Stimulated activated CD8-positive, alpha-beta memory T cell treated with anti-CD3 and anti-CD28 coated beads, Interleukin-4, amount 100 ng/mL, for 4 hours (primary cell): Measurements from ENCODE around the gene TGIF2.
A peak's percentile ranks its signal among the peaks of the same experiment; 100 is the strongest.
"Not testable (repeated sequence)": the region's sequence is repeated elsewhere in the genome, so short reads cannot be mapped to it uniquely, and the experiment has no call there.

Experiments
- DNase-seq, 2 donors: peaks; one replicate each; pipeline ENCODE4 v3.0.0-alpha.2; 2020; ENCODE audit warnings: low read depth in 2 of 2, low spot score in 1 of 2

Gene TGIF2

DNA sequence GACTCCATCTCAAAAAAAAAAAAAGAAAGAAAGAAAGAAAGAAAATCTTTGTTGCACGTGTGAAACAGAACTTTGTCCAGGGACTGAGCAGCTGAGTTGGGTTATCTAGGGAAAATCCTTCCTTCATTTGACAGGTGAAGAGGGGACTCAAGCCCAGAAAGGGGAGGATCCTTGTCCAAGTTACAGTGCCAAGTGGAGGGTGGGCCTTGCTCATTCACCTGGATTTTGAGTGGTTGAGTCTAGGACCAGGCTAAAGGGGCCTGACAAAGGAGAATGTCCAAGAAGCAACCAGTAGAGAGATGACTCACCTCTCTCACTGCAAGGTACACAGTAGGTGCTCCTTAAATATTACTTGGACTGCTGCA, 2.7 kb downstream of the TGIF2 start:
- no peak for DNase-seq

GRCh38 chr20:36578356-36579041, 5.1 kb downstream of the TGIF2 start:
- DNase-seq, result no peak

DNA sequence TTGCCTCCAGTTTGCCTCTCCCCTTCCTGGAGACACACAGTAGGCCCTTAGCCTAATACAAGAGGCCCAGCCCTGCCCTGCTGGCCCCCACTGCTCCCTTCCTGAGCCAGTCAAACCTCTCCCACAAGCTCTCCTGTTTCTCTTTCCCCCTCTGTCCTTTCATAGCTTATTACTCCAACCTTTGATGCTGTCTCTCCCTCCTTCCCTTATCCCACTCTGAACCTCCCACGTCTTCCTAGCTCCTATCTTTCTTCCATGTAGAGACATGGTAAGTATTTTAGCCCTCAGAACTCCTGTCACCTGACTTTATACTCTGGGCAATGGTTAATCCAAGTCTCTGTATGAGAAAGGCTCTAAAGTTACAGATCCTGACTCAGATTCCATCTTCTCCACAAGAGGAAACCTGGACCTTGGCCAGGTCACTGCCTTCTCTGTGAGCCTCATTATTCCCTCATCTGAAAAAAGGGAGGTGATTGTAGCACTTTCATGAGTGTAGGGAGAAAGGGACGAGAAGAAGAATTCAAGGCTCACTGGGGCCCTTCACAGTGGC, 6.7 kb downstream of the TGIF2 start:
- no peak for DNase-seq

DNA sequence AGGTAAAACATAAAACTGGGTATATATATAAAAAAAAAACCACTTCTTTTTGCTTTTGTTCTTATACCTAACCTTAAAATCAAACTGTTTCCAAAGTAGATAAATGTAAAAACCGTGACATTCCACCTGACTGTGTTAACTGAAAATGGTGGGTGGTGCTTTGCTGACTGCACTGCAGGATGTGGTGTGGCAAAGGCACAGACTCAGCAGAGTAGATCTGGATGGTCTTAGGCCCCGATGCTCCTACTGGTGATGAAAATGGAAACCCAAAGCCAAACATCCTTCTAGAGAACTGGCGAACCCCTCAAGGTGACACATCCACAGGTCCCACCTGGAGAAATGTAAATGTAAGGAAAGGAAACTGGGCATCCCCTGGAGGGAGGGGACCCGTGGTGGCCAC, 8.9 kb downstream of the TGIF2 start:
- no peak for DNase-seq

- DNase-seq, result no peak
Measured at GRCh38 chr20:36582821-36583220, 9.4 kb downstream of the TGIF2 start.

DNA sequence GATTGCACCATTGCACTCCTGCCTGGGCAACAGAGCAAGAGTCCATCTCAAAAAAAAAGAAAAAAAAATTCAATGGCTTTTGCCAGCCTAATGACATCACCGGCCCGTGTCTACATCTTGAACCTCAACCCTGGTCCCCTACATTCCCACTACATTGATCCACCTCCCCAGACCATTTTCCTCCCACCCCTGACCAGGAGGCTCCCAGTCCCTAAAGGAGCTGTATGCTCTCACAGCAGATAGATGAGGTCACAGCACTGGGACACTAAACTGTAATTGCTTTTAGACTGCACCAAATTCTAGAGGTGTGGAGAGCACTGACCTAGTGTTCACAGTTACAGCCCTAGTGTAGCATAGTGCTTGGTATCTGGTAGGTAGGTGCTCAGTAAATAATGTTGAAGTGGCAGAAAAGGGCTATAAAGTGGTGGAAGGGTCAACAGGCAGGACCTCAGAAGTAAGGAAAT, 10.7 kb downstream of the TGIF2 start:
- DNase-seq, result no peak

- DNase-seq, result no peak
Measured at GRCh38 chr20:36585410-36586125, 12.2 kb downstream of the TGIF2 start.

- DNase-seq, result no peak
Measured at GRCh38 chr20:36587388-36588070, 14.1 kb downstream of the TGIF2 start.

DNA sequence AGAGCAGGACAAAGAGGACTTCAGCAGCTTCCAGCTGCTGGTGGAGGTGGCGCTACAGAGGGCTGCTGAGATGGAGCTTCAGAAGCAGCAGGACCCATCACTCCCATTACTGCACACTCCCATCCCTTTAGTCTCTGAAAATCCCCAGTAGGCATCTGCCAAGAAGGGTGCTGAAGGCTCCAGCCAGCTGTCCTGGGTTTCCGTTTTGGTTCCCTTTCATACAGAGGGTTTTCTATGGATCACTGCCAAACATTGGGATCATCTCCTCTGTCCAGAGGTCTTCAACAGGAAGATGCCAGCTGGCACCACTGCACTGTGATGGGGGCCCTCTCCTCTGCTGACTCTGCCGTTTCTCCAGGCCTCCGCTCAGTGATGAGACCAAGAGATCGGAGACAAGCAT, 17.9 kb downstream of the TGIF2 start:
- no peak for DNase-seq

DNA sequence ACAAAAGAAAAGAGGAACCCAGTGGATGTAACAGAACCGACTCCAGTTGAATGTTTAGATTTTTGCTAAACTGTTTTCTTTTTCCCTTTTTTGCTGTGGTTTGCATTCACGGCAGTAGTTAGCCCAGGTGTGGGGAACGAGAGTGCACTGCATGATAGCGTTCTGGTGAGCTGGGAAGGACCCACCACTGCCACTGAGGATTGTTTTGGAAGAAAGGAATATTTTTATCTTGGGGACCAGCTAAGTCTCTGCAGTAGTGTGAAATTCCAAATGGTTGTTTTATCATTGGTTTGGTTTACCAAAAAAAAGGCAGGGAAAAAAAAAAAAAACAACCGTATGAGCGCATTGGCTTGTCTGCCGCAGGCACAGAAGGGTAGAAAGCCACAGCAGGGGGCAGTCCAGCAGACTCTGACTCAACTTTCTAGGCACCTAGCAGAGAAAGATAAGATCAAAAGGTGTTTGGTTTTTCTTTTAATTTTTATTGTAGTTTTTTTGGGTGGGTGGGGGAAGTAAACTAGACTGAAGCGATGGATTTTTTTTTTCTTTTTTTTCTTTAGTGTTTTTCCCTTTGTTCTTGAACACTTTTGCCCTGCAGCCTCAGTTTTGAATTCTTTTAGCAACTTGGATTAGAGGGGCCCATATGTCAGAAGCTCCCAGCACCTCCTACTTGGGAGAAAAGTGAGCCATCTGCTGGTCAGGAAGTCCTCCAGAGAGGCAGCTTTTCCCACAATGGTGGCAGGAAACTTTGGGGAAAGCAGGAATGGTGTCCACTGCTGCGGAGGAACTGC, 18.7 kb downstream of the TGIF2 start:
- DNase-seq, result no peak

GRCh38 chr20:36593347-36593929, 20.0 kb downstream of the TGIF2 start:
- no peak for DNase-seq

DNA sequence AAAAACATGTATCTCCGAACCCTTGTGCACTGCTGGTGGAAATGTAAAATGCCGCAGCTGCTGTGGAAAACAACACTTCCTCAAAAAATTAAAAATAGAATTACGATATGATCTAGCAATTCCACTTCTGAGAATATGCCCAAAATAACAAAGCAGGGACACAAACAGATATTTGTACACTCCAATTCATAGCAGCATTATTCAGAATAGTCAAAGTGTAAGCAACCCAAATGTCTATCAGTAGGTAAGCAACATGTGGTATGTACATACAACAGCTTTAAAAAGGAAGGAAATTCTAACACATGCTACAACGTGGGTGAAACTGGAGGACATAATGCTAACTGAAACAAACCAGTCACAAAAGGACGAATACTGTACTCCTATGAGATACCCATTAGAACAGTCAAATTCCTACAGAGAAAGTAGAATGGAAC, 26.5 kb downstream of the TGIF2 start:
- no peak for DNase-seq

DNA sequence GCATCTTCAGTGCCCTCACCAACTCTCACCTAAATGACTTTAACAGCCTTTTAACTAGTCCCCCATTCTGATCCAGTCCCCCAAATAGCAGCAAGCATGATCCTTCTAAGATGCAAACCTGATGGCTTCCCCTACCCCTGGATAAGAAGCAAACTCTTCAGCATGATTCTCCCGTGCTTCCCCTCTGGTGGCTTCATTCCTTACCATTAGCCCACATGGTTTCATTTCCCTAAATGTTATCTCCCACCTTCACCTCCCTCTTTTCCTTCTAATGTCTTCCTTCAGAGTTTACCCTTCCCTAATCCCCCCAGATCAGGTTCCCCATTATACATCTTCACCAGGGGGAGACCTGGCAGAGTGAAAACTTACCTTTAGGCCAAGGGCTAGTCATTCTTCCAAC, 28.1 kb downstream of the TGIF2 start:
- no peak for DNase-seq

- peak in 1 of 2 donors; percentile 13 for DNase-seq
Measured at GRCh38 chr20:36604952-36605398, 31.6 kb downstream of the TGIF2 start.

- DNase-seq, result peak; percentile 98 to 99
Measured at GRCh38 chr20:36605399-36606157, 32.2 kb downstream of the TGIF2 start, which contains the start of gene RAB5IF. TSS of gene RAB5IF (plus strand) at chr20:36605779. CDS start at chr20:36605952, 173 bp downstream.

DNA sequence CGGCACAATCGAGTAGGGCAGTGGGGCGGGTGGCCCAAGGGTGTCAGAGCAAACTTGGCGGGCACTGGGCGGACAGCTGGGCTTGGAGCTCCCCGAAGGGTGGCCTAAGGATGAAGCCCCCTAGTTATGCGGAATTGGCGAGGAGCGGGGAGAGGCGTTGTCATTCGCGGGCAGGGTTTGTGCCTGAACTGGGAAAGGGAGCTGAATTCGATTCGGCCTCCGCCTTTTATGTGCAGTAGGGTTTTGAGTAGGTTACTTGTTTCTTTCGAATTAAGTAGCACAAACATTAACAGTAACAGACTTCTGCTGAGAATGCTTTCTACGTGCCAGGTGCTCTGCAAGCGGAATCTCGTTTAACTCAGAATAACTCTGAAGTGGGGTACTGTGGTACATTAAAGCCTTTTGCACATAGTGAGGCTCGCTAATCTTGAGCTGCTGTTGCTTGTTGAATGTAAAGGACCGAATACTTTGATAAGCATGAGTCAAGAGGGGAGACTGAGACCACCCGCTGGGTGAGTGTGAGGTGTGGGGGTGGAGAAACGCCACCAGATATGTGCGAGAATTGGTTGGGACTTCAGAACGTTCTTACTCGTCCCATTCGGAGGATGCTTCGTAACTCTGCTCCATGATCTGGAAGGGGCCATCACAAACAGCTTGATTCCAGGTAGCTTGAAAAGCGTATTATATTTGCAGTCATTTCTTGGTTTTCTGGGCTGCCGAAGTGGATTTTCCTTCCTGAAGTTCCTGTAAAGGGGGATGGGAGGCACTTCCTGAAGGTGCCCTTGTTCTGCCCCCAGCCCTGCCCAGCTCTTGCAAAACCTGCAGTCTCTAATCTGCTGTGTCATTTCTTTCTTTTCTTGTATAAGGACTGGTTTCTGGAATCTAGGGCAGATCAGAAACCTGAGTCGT, 33.0 kb downstream of the TGIF2 start:
- DNase-seq, result no peak

- no peak for DNase-seq
Measured at GRCh38 chr20:36607586-36608387, 34.4 kb downstream of the TGIF2 start.

GRCh38 chr20:36608388-36608728, 35.0 kb downstream of the TGIF2 start:
- not testable (repeated sequence) for DNase-seq
